ENCODE results near the gene SETD7. TPM values are rescaled to one million over a fixed set of nuclear protein-coding genes. Genes with fewer than 3 reads are reported as not detected.

Gene SETD7
- total and polyA plus RNA-seq, 7 experiments from 2014 or later, result 1.0 to 16.7 (median 7.9) TPM

DNA sequence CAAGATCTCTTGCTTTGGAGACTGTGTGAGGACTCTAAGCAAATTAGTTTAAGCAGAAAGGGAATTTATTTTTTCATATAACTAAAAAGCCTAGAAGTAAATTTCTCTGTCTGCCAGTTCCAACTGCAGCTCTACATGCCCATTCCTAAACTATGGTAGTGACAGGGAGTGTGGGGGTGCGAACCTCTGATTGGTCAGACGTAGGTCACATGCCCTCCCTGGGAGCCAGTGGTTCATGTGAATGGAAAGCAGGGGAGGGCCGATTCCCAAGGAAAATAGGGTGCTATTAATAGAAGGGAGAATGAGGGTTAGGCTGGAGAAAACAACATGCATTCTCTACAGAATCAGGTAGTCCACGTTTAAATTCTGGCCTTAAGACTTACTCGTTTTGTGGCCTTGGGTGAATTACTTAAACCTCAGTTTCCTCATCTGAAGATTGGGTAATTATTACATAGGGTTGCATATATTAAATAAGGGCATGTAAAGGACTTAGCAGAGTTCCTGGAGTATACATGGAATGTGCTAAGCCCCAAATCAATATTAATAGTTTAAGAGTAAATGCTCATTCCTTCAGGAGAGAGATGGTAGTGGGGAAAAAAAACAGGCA, 94.9 kb downstream of the SETD7 start:
- Mint-ChIP-seq H3K27ac (no peak overlapping the region), H3K4me3 (no peak overlapping the region), H3K9me3 (peaks cover 0 to 12% (median 1%) of the 10 kb centered on the region in 11 donors), H3K27me3 (no peaks in the 10 kb centered on the region), H3K4me1 (peaks cover 29 to 64% (median 58%) of the 10 kb centered on the region in 7 donors), H3K36me3 (peaks cover 0 to 35% (median 21%) of the 10 kb centered on the region in 5 donors)
- no peaks in the 10 kb centered on the region for H3K27me3 ChIP-seq (ENCODE audit: control insufficient read depth in 2 of 2, insufficient read depth in 2 of 2, low read length in 2 of 2)
- ATAC-seq, result no peak
- H3K9me3 ChIP-seq (ENCODE audit: control insufficient read depth in 2 of 3, low read length in 3 of 3), result no peaks in the 10 kb centered on the region
- H3K4me1 ChIP-seq (ENCODE audit: control insufficient read depth in 2 of 2, insufficient read depth in 2 of 2, low read length in 2 of 2), result peaks cover 10 to 11% of the 10 kb centered on the region in 2 donors
- H3K4me3 ChIP-seq (ENCODE audit: low read length), result no peak overlapping the region
- no peak overlapping the region for H3K27ac ChIP-seq (ENCODE audit: low read depth, low read length)
- intact Hi-C loops (cut with micrococcal nuclease), result no loop called here
- no peak for DNase-seq
- POLR2A ChIA-PET, result interaction anchor here (0.6 to 1.2 kb wide), 2 partner anchors 23 to 48 kb away, joined by 3 to 4 read pairs; no protein-coding TSS in a partner anchor
- H3K36me3 ChIP-seq (ENCODE audit: control insufficient read depth in 2 of 3, insufficient read depth in 3 of 3, low read length in 3 of 3), result peaks cover 0 to 3% (median 0%) of the 10 kb centered on the region in 3 experiments
- CTCF ChIA-PET, result no interaction called here

- no peaks in the 10 kb centered on the region for H3K27me3 Mint-ChIP-seq
- Histone ChIP-seq H3K4me3 (ENCODE audit: low read length) (no peak overlapping the region), H3K27ac (ENCODE audit: low read depth, low read length) (no peak overlapping the region), H3K36me3 (ENCODE audit: control insufficient read depth in 2 of 3, insufficient read depth in 3 of 3, low read length in 3 of 3) (peaks cover 0 to 3% (median 0%) of the 10 kb centered on the region in 3 experiments), H3K4me1 (ENCODE audit: control insufficient read depth in 2 of 2, insufficient read depth in 2 of 2, low read length in 2 of 2) (peaks cover 16% of the 10 kb centered on the region in 2 donors), H3K27me3 (ENCODE audit: control insufficient read depth in 2 of 2, insufficient read depth in 2 of 2, low read length in 2 of 2) (no peaks in the 10 kb centered on the region), H3K9me3 (ENCODE audit: control insufficient read depth in 2 of 3, low read length in 3 of 3) (no peaks in the 10 kb centered on the region)
- H3K9me3 Mint-ChIP-seq, result peaks cover 0 to 12% (median 1%) of the 10 kb centered on the region in 11 donors
- ATAC-seq, result no peak
- H3K4me3 Mint-ChIP-seq, result no peak overlapping the region
- no peak overlapping the region for H3K27ac Mint-ChIP-seq
- intact Hi-C loops (cut with micrococcal nuclease), result no loop called here
- CTCF ChIA-PET, result no interaction called here
- H3K36me3 Mint-ChIP-seq, result peaks cover 0 to 35% (median 21%) of the 10 kb centered on the region in 5 donors
- no peak for DNase-seq
- POLR2A ChIA-PET, result no interaction called here
- H3K4me1 Mint-ChIP-seq, result peaks cover 33 to 69% (median 63%) of the 10 kb centered on the region in 7 donors
Observed at GRCh38 chr4:139460565-139460964, 95.5 kb downstream of the SETD7 start.

- Mint-ChIP-seq H3K4me3 (peak overlapping the region in 2 of 10 donors; percentile 16 to 97), H3K27me3 (no peaks in the 10 kb centered on the region), H3K27ac (peak overlapping the region in 2 of 9 donors; percentile 19 to 46), H3K9me3 (peaks cover 0 to 8% (median 0%) of the 10 kb centered on the region in 11 donors), H3K4me1 (peaks cover 47 to 80% (median 78%) of the 10 kb centered on the region in 7 donors), H3K36me3 (peaks cover 0 to 32% (median 19%) of the 10 kb centered on the region in 5 donors)
- no peaks in the 10 kb centered on the region for H3K9me3 ChIP-seq (ENCODE audit: control insufficient read depth in 2 of 3, low read length in 3 of 3)
- H3K27me3 ChIP-seq (ENCODE audit: control insufficient read depth in 2 of 2, insufficient read depth in 2 of 2, low read length in 2 of 2), result no peaks in the 10 kb centered on the region
- peaks cover 24 to 27% of the 10 kb centered on the region in 2 donors for H3K4me1 ChIP-seq (ENCODE audit: control insufficient read depth in 2 of 2, insufficient read depth in 2 of 2, low read length in 2 of 2)
- H3K36me3 ChIP-seq (ENCODE audit: control insufficient read depth in 2 of 3, insufficient read depth in 3 of 3, low read length in 3 of 3), result peaks cover 0 to 4% (median 3%) of the 10 kb centered on the region in 3 experiments
- H3K4me3 ChIP-seq (ENCODE audit: low read length), result no peak overlapping the region
- DNase-seq (no peak), ATAC-seq (no peak)
- no peak overlapping the region for H3K27ac ChIP-seq (ENCODE audit: low read depth, low read length)
- intact Hi-C loops (cut with micrococcal nuclease), result loop anchor here in 1 of 2 donors (10.0 kb wide), 1 partner anchor 1766 kb away; the partner anchor contains the start of gene ZNF330
- POLR2A ChIA-PET, result interaction anchor here (0.7 kb wide), 1 partner anchor 97 kb away, joined by 3 read pairs; no protein-coding TSS in a partner anchor
- CTCF ChIA-PET, result no interaction called here
Observed at GRCh38 chr4:139458999-139459398, 97.0 kb downstream of the SETD7 start.

DNA sequence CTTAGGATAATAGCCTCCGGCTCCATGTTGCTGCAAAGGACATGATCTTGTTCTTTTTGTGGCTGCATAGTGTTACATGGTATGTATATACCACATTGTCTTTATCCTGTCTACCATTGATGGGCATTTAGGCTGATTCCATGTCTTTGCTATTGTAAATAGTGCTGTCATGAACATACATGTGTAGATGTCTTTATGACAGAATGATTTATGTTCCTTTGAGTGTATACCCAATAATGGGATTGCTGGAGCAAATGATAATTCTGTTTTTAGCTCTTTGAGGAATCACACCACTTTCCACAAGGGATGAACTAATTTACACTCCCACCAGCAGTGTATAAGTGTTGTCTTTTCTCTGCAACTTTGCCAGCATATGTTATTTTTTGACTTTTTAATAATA, 97.5 kb downstream of the SETD7 start:
- H3K27me3 Mint-ChIP-seq, result no peaks in the 10 kb centered on the region
- peak overlapping the region in 3 of 9 donors; percentile 7 to 32 (median 19) for H3K27ac Mint-ChIP-seq
- ChIA-PET CTCF (no interaction called here), POLR2A (no interaction called here)
- no peak overlapping the region for H3K27ac ChIP-seq (ENCODE audit: low read depth, low read length)
- H3K36me3 ChIP-seq (ENCODE audit: control insufficient read depth in 2 of 3, insufficient read depth in 3 of 3, low read length in 3 of 3), result peaks cover 0 to 4% (median 3%) of the 10 kb centered on the region in 3 experiments
- H3K27me3 ChIP-seq (ENCODE audit: control insufficient read depth in 2 of 2, insufficient read depth in 2 of 2, low read length in 2 of 2), result no peaks in the 10 kb centered on the region
- peak overlapping the region in 4 of 10 donors; percentile 6 to 97 (median 8) for H3K4me3 Mint-ChIP-seq
- peaks cover 0 to 27% (median 15%) of the 10 kb centered on the region in 5 donors for H3K36me3 Mint-ChIP-seq
- peaks cover 0 to 7% (median 0%) of the 10 kb centered on the region in 11 donors for H3K9me3 Mint-ChIP-seq
- H3K4me1 ChIP-seq (ENCODE audit: control insufficient read depth in 2 of 2, insufficient read depth in 2 of 2, low read length in 2 of 2), result peaks cover 24 to 27% of the 10 kb centered on the region in 2 donors
- ATAC-seq (no peak), DNase-seq (no peak)
- H3K4me1 Mint-ChIP-seq, result peaks cover 47 to 78% (median 76%) of the 10 kb centered on the region in 7 donors
- no peaks in the 10 kb centered on the region for H3K9me3 ChIP-seq (ENCODE audit: control insufficient read depth in 2 of 3, low read length in 3 of 3)
- intact Hi-C loops (cut with micrococcal nuclease), result loop anchor here in 1 of 2 donors (10.0 kb wide), 1 partner anchor 1766 kb away; the partner anchor contains the start of gene ZNF330
- no peak overlapping the region for H3K4me3 ChIP-seq (ENCODE audit: low read length)

- H3K9me3 Mint-ChIP-seq, result peaks cover 0 to 5% (median 0%) of the 10 kb centered on the region in 11 donors
- no peak overlapping the region for H3K27ac ChIP-seq (ENCODE audit: low read depth, low read length)
- H3K36me3 Mint-ChIP-seq, result peaks cover 0 to 23% (median 10%) of the 10 kb centered on the region in 5 donors
- no peak overlapping the region for H3K4me3 ChIP-seq (ENCODE audit: low read length)
- intact Hi-C loops (cut with micrococcal nuclease), result loop anchor here in 1 of 2 donors (10.0 kb wide), 1 partner anchor 1767 kb away; the partner anchor contains the start of gene ZNF330
- no peak for ATAC-seq
- H3K4me1 Mint-ChIP-seq, result peaks cover 54 to 86% (median 79%) of the 10 kb centered on the region in 7 donors
- H3K9me3 ChIP-seq (ENCODE audit: control insufficient read depth in 2 of 3, low read length in 3 of 3), result no peaks in the 10 kb centered on the region
- H3K36me3 ChIP-seq (ENCODE audit: control insufficient read depth in 2 of 3, insufficient read depth in 3 of 3, low read length in 3 of 3), result peaks cover 0 to 4% (median 0%) of the 10 kb centered on the region in 3 experiments
- peak overlapping the region in 4 of 10 donors; percentile 28 to 97 (median 40) for H3K4me3 Mint-ChIP-seq
- H3K27me3 ChIP-seq (ENCODE audit: control insufficient read depth in 2 of 2, insufficient read depth in 2 of 2, low read length in 2 of 2), result no peaks in the 10 kb centered on the region
- peak overlapping the region in 1 of 9 donors; percentile 11 for H3K27ac Mint-ChIP-seq
- ChIA-PET POLR2A (no interaction called here), CTCF (no interaction called here)
- no peaks in the 10 kb centered on the region for H3K27me3 Mint-ChIP-seq
- DNase-seq, result no peak
- H3K4me1 ChIP-seq (ENCODE audit: control insufficient read depth in 2 of 2, insufficient read depth in 2 of 2, low read length in 2 of 2), result peaks cover 29 to 32% of the 10 kb centered on the region in 2 donors
Observed at GRCh38 chr4:139457318-139457717, 98.7 kb downstream of the SETD7 start.

- peaks cover 52 to 88% (median 75%) of the 10 kb centered on the region in 7 donors for H3K4me1 Mint-ChIP-seq
- peaks cover 34 to 36% of the 10 kb centered on the region in 2 donors for H3K4me1 ChIP-seq (ENCODE audit: control insufficient read depth in 2 of 2, insufficient read depth in 2 of 2, low read length in 2 of 2)
- H3K4me3 Mint-ChIP-seq, result peak overlapping the region; percentile 94 to 99 (median 97)
- H3K27ac ChIP-seq (ENCODE audit: low read depth, low read length), result no peak overlapping the region
- H3K9me3 Mint-ChIP-seq, result peaks cover 0 to 4% (median 0%) of the 10 kb centered on the region in 11 donors
- intact Hi-C loops (cut with micrococcal nuclease), result loop anchor here in 1 of 2 donors (2.0 to 10.0 kb wide), 2 partner anchors 18 to 1770 kb away; partner anchors contain the start of gene ZNF330
- peak overlapping the region; percentile 97 for H3K4me3 ChIP-seq (ENCODE audit: low read length)
- DNase-seq (no peak), ATAC-seq (no peak)
- H3K36me3 Mint-ChIP-seq, result peaks cover 0 to 11% (median 4%) of the 10 kb centered on the region in 5 donors
- H3K9me3 ChIP-seq (ENCODE audit: control insufficient read depth in 2 of 3, low read length in 3 of 3), result no peaks in the 10 kb centered on the region
- no peaks in the 10 kb centered on the region for H3K27me3 Mint-ChIP-seq
- H3K36me3 ChIP-seq (ENCODE audit: control insufficient read depth in 2 of 3, insufficient read depth in 3 of 3, low read length in 3 of 3), result peaks cover 0 to 4% (median 0%) of the 10 kb centered on the region in 3 experiments
- ChIA-PET CTCF (interaction anchor here (0.6 kb wide), 2 partner anchors 126 to 798 kb away, joined by 3 to 4 read pairs; no protein-coding TSS in a partner anchor), POLR2A (interaction anchor here (5.1 kb wide), 1 partner anchor 102 kb away, joined by 37 read pairs; the partner anchor contains the start of gene SETD7)
- no peaks in the 10 kb centered on the region for H3K27me3 ChIP-seq (ENCODE audit: control insufficient read depth in 2 of 2, insufficient read depth in 2 of 2, low read length in 2 of 2)
- peak overlapping the region; percentile 7 to 99 (median 98) for H3K27ac Mint-ChIP-seq
Observed at GRCh38 chr4:139455126-139455538, 100.9 kb downstream of the SETD7 start.

Data from naive thymus-derived CD4-positive, alpha-beta T cell (primary cell).